GM19240 (cell line): ENCODE results near the gene ACTR1B.
"Not testable (repeated sequence)": the region's sequence is repeated elsewhere in the genome, so short reads cannot be mapped to it uniquely, and the experiment has no call there.

Source experiments
- DNase-seq: peaks from one replicate; pipeline ENCODE4 v3.0.0; 2011; ENCODE audit warnings: low spot score; ENCODE audit not compliant: insufficient read length

The ACTR1B gene

GRCh38 chr2:97618939-97619827 is 44.7 kb downstream of the ACTR1B start:
- not testable (repeated sequence) for DNase-seq

GRCh38 chr2:97617911-97618310 is 45.9 kb downstream of the ACTR1B start:
- DNase-seq = no peak

GRCh38 chr2:97615746-97616145 is 48.1 kb downstream of the ACTR1B start:
- DNase-seq = not testable (repeated sequence)

DNA sequence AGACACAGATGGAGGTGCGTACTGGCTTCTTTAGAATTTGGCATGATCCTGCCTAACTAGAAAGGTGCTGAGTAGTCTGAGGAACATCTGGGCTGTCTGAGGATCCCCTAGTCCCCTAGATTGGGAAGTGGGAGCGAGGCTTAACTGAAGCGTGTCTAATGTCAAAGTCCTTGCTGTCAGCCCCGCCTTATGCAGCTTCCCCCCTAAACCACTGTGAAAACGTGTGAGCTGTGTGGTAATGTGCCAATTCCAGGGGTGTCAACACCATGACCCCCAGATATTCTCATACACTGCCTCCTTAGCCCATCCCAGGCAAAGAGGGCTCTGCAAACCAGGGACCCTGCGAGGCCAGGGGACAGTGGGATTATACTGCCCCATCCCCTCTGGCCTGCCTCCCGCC is 51.9 kb downstream of the ACTR1B start:
- not testable (repeated sequence) for DNase-seq

DNA sequence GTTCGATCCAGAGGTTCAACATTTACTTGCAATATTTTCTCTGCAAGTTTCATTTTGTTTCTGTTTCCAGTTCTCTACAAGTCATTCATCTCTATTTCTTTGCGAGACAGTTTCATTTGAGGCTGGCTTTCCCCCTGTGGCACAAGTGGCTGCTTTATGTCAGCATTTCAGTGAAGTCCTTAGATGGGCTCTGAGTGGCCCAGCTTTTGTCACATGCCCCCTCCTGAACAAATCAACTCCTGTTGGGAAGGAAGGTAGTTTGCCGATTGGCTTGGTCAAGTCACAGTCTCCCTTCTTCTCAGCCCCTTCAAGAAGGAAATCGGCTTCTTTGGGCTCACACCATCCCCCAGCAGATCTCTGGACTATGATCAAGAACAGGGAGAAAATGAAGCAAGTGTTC is 55.1 kb downstream of the ACTR1B start:
- DNase-seq = not testable (repeated sequence)
